Ramos (cell line): Measurements from ENCODE around the gene RMDN3.

Experiments
- in situ Hi-C: fragments of 300-500 bp; cut with MboI; formaldehyde crosslinking; loops from one replicate; pipeline ENCODE4 v1.14.3; 2022; ENCODE audit warnings: low sequenced_read_pairs; ENCODE audit not compliant: unreplicated experiment

RMDN3 gene

GRCh38 chr15:40751745-40752144 is 3.3 kb downstream of the RMDN3 start:
- in situ Hi-C loops = no loop called here

- in situ Hi-C loops = no loop called here
These were observed 4.2 kb downstream of the RMDN3 start for GRCh38 chr15:40750885-40751284.

GRCh38 chr15:40749151-40749630 is 5.9 kb downstream of the RMDN3 start:
- in situ Hi-C loops = no loop called here

GRCh38 chr15:40747685-40748631 is 7.1 kb downstream of the RMDN3 start:
- in situ Hi-C loops = no loop called here

GRCh38 chr15:40746916-40747418 is 8.1 kb downstream of the RMDN3 start:
- in situ Hi-C loops = no loop called here

- in situ Hi-C loops = no loop called here
These were observed 10.3 kb downstream of the RMDN3 start for GRCh38 chr15:40744815-40745152.

GRCh38 chr15:40743921-40744814 is 10.9 kb downstream of the RMDN3 start:
- in situ Hi-C loops = no loop called here

GRCh38 chr15:40743485-40743901 is 11.6 kb downstream of the RMDN3 start:
- in situ Hi-C loops = no loop called here

GRCh38 chr15:40739854-40740253 is 15.2 kb downstream of the RMDN3 start:
- in situ Hi-C loops = no loop called here

GRCh38 chr15:40739047-40739446 is 16.0 kb downstream of the RMDN3 start:
- in situ Hi-C loops = no loop called here

GRCh38 chr15:40737048-40737447 is 18.0 kb downstream of the RMDN3 start:
- in situ Hi-C loops = no loop called here

GRCh38 chr15:40736575-40736974 is 18.5 kb downstream of the RMDN3 start:
- in situ Hi-C loops = no loop called here

- in situ Hi-C loops = no loop called here
These were observed 24.0 kb downstream of the RMDN3 start for GRCh38 chr15:40731034-40731433.

GRCh38 chr15:40723919-40724318 is 31.1 kb downstream of the RMDN3 start:
- in situ Hi-C loops = no loop called here

GRCh38 chr15:40722934-40723333 is 32.1 kb downstream of the RMDN3 start:
- in situ Hi-C loops = no loop called here

GRCh38 chr15:40722354-40722753 is 32.7 kb downstream of the RMDN3 start:
- in situ Hi-C loops = no loop called here

- in situ Hi-C loops = no loop called here
These were observed 33.4 kb downstream of the RMDN3 start for GRCh38 chr15:40721701-40722100.

- in situ Hi-C loops = no loop called here
These were observed 38.9 kb downstream of the RMDN3 start for GRCh38 chr15:40716165-40716564.

- in situ Hi-C loops = no loop called here
These were observed 40.9 kb downstream of the RMDN3 start for GRCh38 chr15:40714144-40714543.

GRCh38 chr15:40706121-40706520 is 48.9 kb downstream of the RMDN3 start:
- in situ Hi-C loops = no loop called here

- in situ Hi-C loops = no loop called here
These were observed 53.0 kb downstream of the RMDN3 start for GRCh38 chr15:40702077-40702476.
